PC-3 (cell line): ENCODE results near the gene TLR6. TPM values are rescaled to one million over a fixed set of nuclear protein-coding genes. Genes with fewer than 3 reads are reported as not detected.

Experiments used
- ATAC-seq: fragments of 200-7000 bp; cut with Tn5 transposase; 2 replicates; pipeline ENCODE4 v1.9.1; 2020; ENCODE audit warnings: mild to moderate bottlenecking, moderate library complexity
- BruUV-seq: library from RNA; stranded (reverse); fragments of 400-500 nt; replicated peaks from 2 replicates; lab custom pipeline; 2021; lab: Mats Ljungman, UMichigan
- CTCF ChIA-PET: fragments of 300-600 bp; sonication (Branson Sonifier 250); formaldehyde crosslinking; loops from one replicate; lab custom pipeline; 2022; ENCODE audit warnings: antibody characterized with exemption; lab: Charles Lee
- POLR2A ChIA-PET: fragments of 300-600 bp; sonication (Branson Sonifier 250); formaldehyde crosslinking; loops from one replicate; lab custom pipeline; 2022; ENCODE audit warnings: antibody characterized with exemption; ENCODE audit not compliant: unreplicated experiment; lab: Charles Lee
- DNase-seq: peaks from one replicate; pipeline ENCODE4 v3.0.0-alpha.2; 2015
- H2AFZ ChIP-seq: fragments of 300-600 bp; sonication (generic); 2 replicates; pipeline ENCODE4 v1.6.0; 2016; ENCODE audit warnings: antibody characterized with exemption, low read length
- H3F3A ChIP-seq: fragments of 300-600 bp; sonication (generic); one replicate; pipeline ENCODE4 v1.6.0; 2017; ENCODE audit warnings: antibody characterized with exemption, low read length, control low read depth, mild to moderate bottlenecking; ENCODE audit not compliant: unreplicated experiment
- H3K27ac ChIP-seq: fragments of 300-600 bp; sonication (generic); 2 replicates; pipeline ENCODE4 v1.5.1; 2016; ENCODE audit warnings: mild to moderate bottlenecking, low read length
- H3K27me3 ChIP-seq: fragments of 300-600 bp; sonication (generic); 2 replicates; pipeline ENCODE4 v1.6.1; 2016; ENCODE audit warnings: low read length, mixed read lengths
- H3K36me3 ChIP-seq: fragments of 300-600 bp; sonication (generic); 2 replicates; pipeline ENCODE4 v1.6.1; 2016; ENCODE audit warnings: low read depth, mixed run types, low read length, mixed read lengths
- H3K4me1 ChIP-seq: fragments of 300-600 bp; sonication (generic); 2 replicates; pipeline ENCODE4 v1.5.1; 2016; ENCODE audit warnings: low read length; ENCODE audit not compliant: insufficient read depth
- H3K4me2 ChIP-seq: fragments of 300-600 bp; sonication (generic); 2 replicates; pipeline ENCODE4 v1.6.0; 2016; ENCODE audit warnings: low read length
- H3K4me3 ChIP-seq: fragments of 300-600 bp; sonication (generic); 2 replicates; pipeline ENCODE4 v1.5.1; 2016; ENCODE audit warnings: mild to moderate bottlenecking, low read length, mixed read lengths
- H3K79me2 ChIP-seq: fragments of 300-600 bp; sonication (generic); 2 replicates; pipeline ENCODE4 v1.6.1; 2017; ENCODE audit warnings: low read length, mixed read lengths
- H3K9ac ChIP-seq: fragments of 300-600 bp; sonication (generic); 2 replicates; pipeline ENCODE4 v1.6.0; 2016; ENCODE audit warnings: mild to moderate bottlenecking, low read length
- H3K9me2 ChIP-seq: fragments of 300-600 bp; sonication (generic); replicated peaks from 2 replicates; pipeline ENCODE4 v1.6.1; 2016; ENCODE audit warnings: mixed run types, low read length, mixed read lengths
- H3K9me3 ChIP-seq: fragments of 300-600 bp; sonication (generic); 2 replicates; pipeline ENCODE4 v1.6.1; 2016; ENCODE audit warnings: low read length, mixed read lengths
- H4K20me1 ChIP-seq: fragments of 300-600 bp; sonication (generic); 2 replicates; pipeline ENCODE4 v1.6.1; 2016; ENCODE audit warnings: low read length, mixed read lengths
- CTCF ChIP-seq: fragments of 300-600 bp; sonication (generic); conservative IDR thresholded peaks from 2 replicates; pipeline ENCODE4 v1.5.1; 2017; ENCODE audit warnings: antibody characterized with exemption, low read depth, mild to moderate bottlenecking, low read length
- EZH2 ChIP-seq: fragments of 300-600 bp; sonication (generic); IDR thresholded peaks from one replicate; pipeline ENCODE4 v1.6.1; 2017; ENCODE audit warnings: antibody characterized with exemption, mild to moderate bottlenecking, low read length; ENCODE audit not compliant: unreplicated experiment
- EZH2phosphoT487 ChIP-seq: fragments of 300-600 bp; sonication (generic); IDR thresholded peaks from 2 replicates; pipeline ENCODE4 v1.6.1; 2018; ENCODE audit warnings: mild to moderate bottlenecking, antibody characterized with exemption, low read length, borderline replicate concordance
- intact Hi-C: fragments of 100-400 bp; cut with micrococcal nuclease; formaldehyde crosslinking; loops from 2 replicates; pipeline ENCODE4 v1.9.0; 2023
- total RNA-seq: library from RNA; depleted of rRNA; stranded (reverse); fragments of >200 nt; gene quantifications from 2 replicates; pipeline ENCODE4 v1.2.3, GENCODE V29; 2014

The TLR6 gene
- total RNA-seq, 1 experiment from 2014 or later, result 1.2 TPM

- no peaks in the 10 kb centered on the region for H3K4me1 ChIP-seq
- no TSS peak for BruUV-seq
- H3K9me2 ChIP-seq, result no peaks in the 10 kb centered on the region
- no peak overlapping the region for H3K4me3 ChIP-seq
- no peak for TF ChIP-seq EZH2phosphoT487
- no peaks in the 10 kb centered on the region for H3K36me3 ChIP-seq
- no peak overlapping the region for H3K4me2 ChIP-seq
- H3F3A ChIP-seq, result no peaks in the 10 kb centered on the region
- CTCF ChIA-PET, result interaction anchor here (0.6 to 1.7 kb wide), 6 partner anchors 9 to 713 kb away, joined by 3 to 18 read pairs (median 4); no protein-coding TSS in a partner anchor
- H4K20me1 ChIP-seq, result no peaks in the 10 kb centered on the region
- POLR2A ChIA-PET, result interaction anchor here (0.6 kb wide), 1 partner anchor 12 kb away, joined by 5 read pairs; no protein-coding TSS in a partner anchor
- intact Hi-C loops, result loop anchor here (1.0 kb wide), 1 partner anchor 233 kb away; no protein-coding TSS in a partner anchor
- no peaks in the 10 kb centered on the region for H3K79me2 ChIP-seq
- 0 out of 2 replicates have a peak, but pooled peaks have one; percentile 13 for ATAC-seq
- H3K27me3 ChIP-seq, result no peaks in the 10 kb centered on the region
- no peak for DNase-seq
- H3K27ac ChIP-seq, result no peak overlapping the region
- H3K9me3 ChIP-seq, result no peaks in the 10 kb centered on the region
- no peak overlapping the region for H3K9ac ChIP-seq
- no peak overlapping the region for H2AFZ ChIP-seq
Measured at GRCh38 chr4:38902221-38902620, 45.6 kb upstream of the TLR6 start.

- H3K4me2 ChIP-seq, result no peak overlapping the region
- H2AFZ ChIP-seq, result no peak overlapping the region
- no peaks in the 10 kb centered on the region for H3K9me3 ChIP-seq
- BruUV-seq, result no TSS peak
- CTCF ChIA-PET, result no interaction called here
- POLR2A ChIA-PET, result no interaction called here
- intact Hi-C loops, result no loop called here
- ATAC-seq (no peak), DNase-seq (no peak)
- no peaks in the 10 kb centered on the region for H3K9me2 ChIP-seq
- no peaks in the 10 kb centered on the region for H3K27me3 ChIP-seq
- peaks cover 4% of the 10 kb centered on the region; the same call in 1 of the 2 replicates for H3K36me3 ChIP-seq
- H3K79me2 ChIP-seq, result no peaks in the 10 kb centered on the region
- no peaks in the 10 kb centered on the region for H3K4me1 ChIP-seq
- no peak overlapping the region for H3K27ac ChIP-seq
- TF ChIP-seq EZH2phosphoT487, result no peak
- TF ChIP-seq CTCF, result no peak
- TF ChIP-seq EZH2, result no peak
- H4K20me1 ChIP-seq, result no peaks in the 10 kb centered on the region
- H3K9ac ChIP-seq, result no peak overlapping the region
- no peak overlapping the region for H3K4me3 ChIP-seq
- no peaks in the 10 kb centered on the region for H3F3A ChIP-seq
Measured at GRCh38 chr4:38898245-38898644, 41.6 kb upstream of the TLR6 start.

GRCh38 chr4:38896940-38897339 lies 40.3 kb upstream of the TLR6 start:
- Histone ChIP-seq H3K9me2 (no peaks in the 10 kb centered on the region), H3K36me3 (peaks cover 4% of the 10 kb centered on the region; the same call in 1 of the 2 replicates), H3K4me3 (no peak overlapping the region), H4K20me1 (no peaks in the 10 kb centered on the region), H3K4me2 (no peak overlapping the region), H3K27me3 (no peaks in the 10 kb centered on the region), H3K9me3 (no peaks in the 10 kb centered on the region), H3F3A (no peaks in the 10 kb centered on the region), H2AFZ (no peak overlapping the region), H3K79me2 (no peaks in the 10 kb centered on the region), H3K4me1 (no peaks in the 10 kb centered on the region), H3K27ac (no peak overlapping the region), H3K9ac (no peak overlapping the region)
- TF ChIP-seq EZH2phosphoT487 (no peak), CTCF (no peak), EZH2 (no peak)
- ATAC-seq, result no peak
- POLR2A ChIA-PET, result no interaction called here
- no peak for DNase-seq
- BruUV-seq, result no TSS peak
- CTCF ChIA-PET, result no interaction called here
- intact Hi-C loops, result no loop called here
